Hindlimb muscle (tissue), 1 donor: ENCODE results near the gene NSMF. TPM values are rescaled to one million over a fixed set of nuclear protein-coding genes. Genes with fewer than 3 reads are reported as not detected.

ENCODE experiments used
- polyA plus RNA-seq: library from polyadenylated mRNA; unstranded; fragments of 120-200 nt; gene quantifications from one replicate; pipeline ENCODE4 v1.2.1, GENCODE V29; 2013; ENCODE audit not compliant: insufficient read length

NSMF gene
- polyA plus RNA-seq, 1 donor, result 18.1 TPM

Other genes starting within 250 kb of the NSMF start
- 4.2 TPM for gene RNF208, start 237.1 kb downstream of the NSMF start, polyA plus RNA-seq
- gene CYSRT1, start 234.2 kb downstream of the NSMF start, polyA plus RNA-seq, result 2.5 TPM
- gene RNF224, start 231.8 kb downstream of the NSMF start, polyA plus RNA-seq, result 2.1 TPM
- 1.8 TPM for gene SLC34A3, start 228.4 kb downstream of the NSMF start, polyA plus RNA-seq
- 145 TPM for gene TUBB4B, start 218.0 kb downstream of the NSMF start, polyA plus RNA-seq
- gene STPG3, start 208.0 kb downstream of the NSMF start, polyA plus RNA-seq, result not detected
- 53.1 TPM for gene NELFB, start 204.0 kb downstream of the NSMF start, polyA plus RNA-seq
- 7.9 TPM for gene TOR4A, start 181.6 kb downstream of the NSMF start, polyA plus RNA-seq
- gene NRARP, start 157.1 kb downstream of the NSMF start, polyA plus RNA-seq, result 3.9 TPM
- 16.6 TPM for gene EXD3, start 36.2 kb downstream of the NSMF start, polyA plus RNA-seq
- 4.2 TPM for gene NOXA1, start 35.9 kb downstream of the NSMF start, polyA plus RNA-seq
- gene ENTPD8, start 18.0 kb downstream of the NSMF start, polyA plus RNA-seq, result 0.98 TPM
- 4.5 TPM for gene PNPLA7, start 91.1 kb upstream of the NSMF start, polyA plus RNA-seq
- 34.2 TPM for gene MRPL41, start 92.5 kb upstream of the NSMF start, polyA plus RNA-seq
- gene DPH7, start 119.6 kb upstream of the NSMF start, polyA plus RNA-seq, result 29.3 TPM
- 19.0 TPM for gene ZMYND19, start 131.2 kb upstream of the NSMF start, polyA plus RNA-seq
- 48.6 TPM for gene ARRDC1, start 146.4 kb upstream of the NSMF start, polyA plus RNA-seq
- 50.4 TPM for gene EHMT1, start 159.7 kb upstream of the NSMF start, polyA plus RNA-seq